ENCODE data around the gene BACH2. TPM values are rescaled to one million over a fixed set of nuclear protein-coding genes. Genes with fewer than 3 reads are reported as not detected.

BACH2 gene
- total and polyA plus RNA-seq, 9 of the 15 experiments (the other 6 are each of a cell fraction or from before 2014, with no cell fraction given), result 0.06 to 3.1 (median 0.59) TPM

GRCh38 chr6:90110971-90111370 is 185.7 kb downstream of the BACH2 start (continued):
- TF ChIP-seq CUX1 (CRISPR knock-in tag; IDR thresholded peaks at IDR 0.05), result no peak
- TF ChIP-seq SNAPC5 (CRISPR knock-in tag; IDR thresholded peaks at IDR 0.05), result no peak
- no peak for TF ChIP-seq ZNF146 (CRISPR knock-in tag; IDR thresholded peaks at IDR 0.05; ENCODE audit: unreplicated experiment)
- TF ChIP-seq CBFA2T3 (IDR thresholded peaks at IDR 0.05), result no peak
- no peak for TF ChIP-seq IFI16 (CRISPR knock-in tag; IDR thresholded peaks at IDR 0.05)
- no peak for TF ChIP-seq ZNF224 (CRISPR knock-in tag; IDR thresholded peaks at IDR 0.05)
- no peak for TF ChIP-seq ETS1 (conservative IDR thresholded peaks at IDR 0.05; ENCODE audit: control insufficient read depth, low read depth, low read length)

All from K562 (cell line).